GM19467 (cell line): ENCODE measurements around the gene NKD2.
"Not testable (repeated sequence)": the region's sequence is repeated elsewhere in the genome, so short reads cannot be mapped to it uniquely, and the experiment has no call there.

ENCODE experiments used
- ATAC-seq: cut with Tn5 transposase; IDR thresholded peaks from one replicate; pipeline ENCODE4 v1.9.1; 2021; ENCODE audit warnings: mild to moderate bottlenecking, moderate library complexity; ENCODE audit not compliant: unreplicated experiment

Gene NKD2

GRCh38 chr5:1067141-1068121 lies 58.8 kb downstream of the NKD2 start:
- no peak for ATAC-seq

- no peak for ATAC-seq
Measured at GRCh38 chr5:1068204-1068894, 59.7 kb downstream of the NKD2 start.

GRCh38 chr5:1068895-1069719 lies 60.5 kb downstream of the NKD2 start:
- ATAC-seq = no peak

GRCh38 chr5:1069720-1070088 lies 61.1 kb downstream of the NKD2 start:
- ATAC-seq = no peak

GRCh38 chr5:1073239-1074102 lies 64.9 kb downstream of the NKD2 start:
- ATAC-seq = no peak

GRCh38 chr5:1074226-1074625 lies 65.6 kb downstream of the NKD2 start:
- ATAC-seq = no peak

- no peak for ATAC-seq
Measured at GRCh38 chr5:1074816-1075554, 66.4 kb downstream of the NKD2 start.

GRCh38 chr5:1075555-1075881 lies 66.9 kb downstream of the NKD2 start:
- no peak for ATAC-seq

- ATAC-seq = no peak
Measured at GRCh38 chr5:1075931-1076330, 67.3 kb downstream of the NKD2 start.

- no peak for ATAC-seq
Measured at GRCh38 chr5:1076406-1076805, 67.8 kb downstream of the NKD2 start.

GRCh38 chr5:1077026-1077425 lies 68.4 kb downstream of the NKD2 start:
- ATAC-seq = no peak

- ATAC-seq = no peak
Measured at GRCh38 chr5:1077491-1078020, 69.0 kb downstream of the NKD2 start.

- ATAC-seq = no peak
Measured at GRCh38 chr5:1078206-1078605, 69.6 kb downstream of the NKD2 start.

GRCh38 chr5:1078851-1079250 lies 70.2 kb downstream of the NKD2 start:
- ATAC-seq = no peak

- ATAC-seq = no peak
Measured at GRCh38 chr5:1079486-1079885, 70.9 kb downstream of the NKD2 start.

- ATAC-seq = no peak
Measured at GRCh38 chr5:1079961-1080360, 71.4 kb downstream of the NKD2 start.

GRCh38 chr5:1080432-1080831 lies 71.8 kb downstream of the NKD2 start:
- ATAC-seq = no peak

GRCh38 chr5:1081519-1081918 lies 72.9 kb downstream of the NKD2 start:
- ATAC-seq = no peak

- ATAC-seq = not testable (repeated sequence)
Measured at GRCh38 chr5:1083026-1083425, 74.4 kb downstream of the NKD2 start.
